ENCODE results near the gene PRKAR2B.
A peak's percentile ranks its signal among the peaks of the same experiment; 100 is the strongest.
"Not testable (repeated sequence)": the region's sequence is repeated elsewhere in the genome, so short reads cannot be mapped to it uniquely, and the experiment has no call there.

PRKAR2B gene

DNA sequence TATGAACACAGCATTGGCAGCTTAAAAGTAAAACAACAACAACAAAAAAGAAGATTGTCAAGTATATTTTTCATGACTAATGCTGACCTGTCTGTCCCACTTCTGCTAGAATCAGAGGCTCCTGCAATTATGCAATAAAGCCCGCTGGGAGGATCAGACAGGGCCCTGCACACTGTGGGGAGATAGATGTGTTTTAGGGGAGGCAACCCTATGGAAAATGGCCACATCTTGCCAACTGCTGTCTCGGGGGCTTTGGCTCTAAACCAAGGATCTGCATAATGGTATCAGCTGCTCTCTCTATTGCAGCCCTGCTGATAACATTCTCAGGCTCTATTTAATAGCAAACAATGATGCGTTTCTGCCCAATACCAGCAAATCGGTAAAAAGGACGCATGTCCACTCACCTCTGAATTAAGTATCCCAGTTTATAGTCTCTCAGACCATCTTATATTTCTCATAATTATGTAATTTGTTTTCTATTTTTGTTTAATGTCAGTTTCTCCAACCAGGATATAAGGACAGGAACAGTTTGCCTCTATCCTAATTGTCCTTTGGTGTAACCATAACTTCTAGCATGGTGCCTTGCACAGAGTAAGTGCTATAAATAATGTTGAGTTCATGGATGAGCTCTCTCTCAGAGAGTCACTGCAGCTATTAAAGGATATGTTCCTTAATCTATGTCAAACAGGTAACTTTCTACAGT lies 15.3 kb upstream of the PRKAR2B start:
- DNase-seq, result no peak

DNA sequence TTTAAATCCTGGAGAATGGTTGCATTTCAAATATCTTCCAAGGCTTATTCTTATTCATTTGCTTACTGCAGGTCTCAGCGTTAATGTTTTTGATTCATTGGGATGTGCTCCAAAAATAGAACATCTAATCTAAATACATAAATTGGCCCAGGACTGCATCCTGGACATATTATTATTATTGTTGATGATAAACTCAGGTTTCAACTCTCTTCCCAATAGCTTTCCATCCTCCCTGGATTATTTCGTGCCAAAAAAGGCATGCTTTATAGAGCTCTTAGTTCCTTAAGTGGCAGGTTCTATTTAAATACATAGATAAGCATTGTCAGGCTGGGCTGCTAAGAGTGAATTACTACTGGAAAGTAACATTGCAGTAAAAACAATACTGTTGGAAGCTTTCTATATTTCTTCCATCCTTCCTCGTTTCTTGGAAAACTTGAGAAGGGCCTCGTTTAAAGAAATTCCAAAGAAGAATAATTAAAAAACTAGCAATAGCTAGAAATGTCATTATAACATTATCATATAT lies 14.7 kb upstream of the PRKAR2B start:
- no peak for DNase-seq

DNA sequence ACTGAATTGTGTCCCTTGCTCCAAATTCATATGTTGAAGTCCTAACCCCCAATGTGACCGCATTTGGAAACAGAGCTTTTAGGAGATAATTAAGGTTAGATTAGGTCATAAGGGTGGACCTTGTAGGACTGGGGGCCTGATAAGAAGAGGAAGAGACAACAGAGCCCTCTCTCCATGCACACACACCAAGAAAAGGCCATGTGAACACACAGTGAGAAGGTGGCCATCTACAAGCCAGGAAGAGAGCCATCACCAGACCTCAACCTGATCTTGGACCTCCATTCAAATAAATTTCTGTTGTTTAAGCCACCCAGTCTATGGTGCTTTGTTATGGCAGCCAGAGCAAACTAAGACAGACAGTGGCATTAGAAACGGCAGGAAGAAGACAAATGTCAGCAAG lies 12.5 kb upstream of the PRKAR2B start:
- no peak for DNase-seq

DNA sequence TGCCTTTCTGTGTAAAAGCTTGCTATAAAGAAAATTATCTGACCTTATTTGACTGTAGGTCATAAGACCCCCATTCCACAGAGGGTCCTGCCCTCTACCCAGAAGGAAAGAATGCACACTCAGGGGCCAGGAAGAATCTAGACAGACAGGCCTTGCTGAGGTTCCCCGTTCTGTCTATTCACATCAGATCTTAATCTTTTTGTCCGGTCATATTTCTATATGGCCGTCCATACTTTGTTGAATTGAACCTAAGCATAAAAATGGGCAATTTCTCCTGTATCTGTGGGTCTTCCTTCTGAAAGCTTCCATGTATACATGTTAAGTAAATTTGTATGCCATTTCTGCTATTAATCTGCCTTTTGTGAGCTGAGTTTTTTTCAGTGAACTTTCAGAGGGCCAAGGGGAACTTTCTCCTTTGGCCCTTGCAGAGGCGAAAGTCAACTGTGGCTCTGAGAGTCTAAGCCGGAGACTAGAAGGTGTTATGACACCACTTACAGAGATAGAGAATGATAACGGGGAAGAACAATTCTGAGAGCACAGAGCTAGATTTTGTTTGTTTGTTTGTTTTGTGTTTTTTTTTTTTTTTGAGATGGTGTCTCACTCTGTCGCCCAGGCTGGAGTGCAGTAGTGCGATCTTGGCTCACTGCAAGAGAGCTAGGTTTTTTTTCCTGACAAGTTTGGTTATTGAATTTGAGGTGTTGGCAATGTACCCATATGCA lies 11.6 kb upstream of the PRKAR2B start:
- DNase-seq, result no peak

DNA sequence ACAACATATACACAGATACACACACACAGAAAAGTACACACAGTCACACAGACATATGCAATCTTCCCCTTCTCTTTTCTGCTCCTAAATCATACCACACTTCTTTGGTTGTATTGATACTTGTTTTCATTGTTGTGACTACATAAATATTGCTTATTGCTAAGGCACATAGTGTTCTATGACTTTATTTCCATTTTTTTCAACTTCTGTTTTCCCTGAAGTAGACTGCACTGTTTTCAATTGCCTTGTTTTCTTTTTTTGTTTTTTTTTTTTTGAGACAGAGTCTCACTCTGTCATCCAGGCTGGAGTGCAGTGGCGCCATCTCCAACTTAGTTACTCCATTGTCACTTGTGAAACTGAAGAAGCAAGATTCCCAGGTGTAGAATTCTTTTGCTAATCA lies 10.0 kb upstream of the PRKAR2B start:
- no peak for DNase-seq

DNA sequence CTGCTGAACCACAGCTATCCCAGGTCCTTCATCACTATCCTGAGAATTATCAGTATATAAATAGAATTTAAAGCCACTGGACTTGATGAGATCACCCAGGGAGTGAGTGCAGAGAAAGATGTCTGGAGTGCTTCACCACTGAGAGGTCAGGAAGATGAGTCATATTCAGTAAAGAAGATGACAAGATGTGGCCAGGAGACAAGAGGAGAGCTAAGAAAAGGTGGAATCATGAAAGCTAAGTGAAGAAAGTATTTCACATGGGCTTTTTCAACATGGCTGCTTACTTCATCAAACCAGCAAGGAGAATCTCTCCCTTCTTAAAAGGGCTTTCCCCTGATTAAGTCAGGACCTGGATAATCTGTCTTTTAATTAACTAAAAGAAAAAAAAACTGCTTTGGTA lies 9.1 kb upstream of the PRKAR2B start:
- no peak for DNase-seq

DNA sequence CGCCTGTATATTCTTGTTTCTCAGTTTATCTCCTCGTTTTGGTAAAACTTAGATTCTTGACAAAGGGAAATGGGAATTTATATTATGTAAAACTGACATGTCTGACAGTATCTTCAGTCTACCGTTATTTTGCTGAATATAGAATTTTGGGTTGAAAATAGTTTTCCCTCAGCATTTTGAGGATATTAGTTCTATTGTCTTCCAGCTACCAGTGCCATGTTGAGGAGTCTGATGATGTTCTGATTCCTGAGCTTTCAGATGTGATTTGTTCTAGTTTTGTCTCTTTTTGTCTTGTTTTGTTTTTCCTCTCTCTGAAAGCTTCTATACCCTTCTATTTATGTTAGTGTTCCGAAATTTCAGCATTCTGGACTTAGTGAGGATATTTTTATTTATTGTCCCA lies 8.0 kb upstream of the PRKAR2B start:
- DNase-seq, result no peak

DNA sequence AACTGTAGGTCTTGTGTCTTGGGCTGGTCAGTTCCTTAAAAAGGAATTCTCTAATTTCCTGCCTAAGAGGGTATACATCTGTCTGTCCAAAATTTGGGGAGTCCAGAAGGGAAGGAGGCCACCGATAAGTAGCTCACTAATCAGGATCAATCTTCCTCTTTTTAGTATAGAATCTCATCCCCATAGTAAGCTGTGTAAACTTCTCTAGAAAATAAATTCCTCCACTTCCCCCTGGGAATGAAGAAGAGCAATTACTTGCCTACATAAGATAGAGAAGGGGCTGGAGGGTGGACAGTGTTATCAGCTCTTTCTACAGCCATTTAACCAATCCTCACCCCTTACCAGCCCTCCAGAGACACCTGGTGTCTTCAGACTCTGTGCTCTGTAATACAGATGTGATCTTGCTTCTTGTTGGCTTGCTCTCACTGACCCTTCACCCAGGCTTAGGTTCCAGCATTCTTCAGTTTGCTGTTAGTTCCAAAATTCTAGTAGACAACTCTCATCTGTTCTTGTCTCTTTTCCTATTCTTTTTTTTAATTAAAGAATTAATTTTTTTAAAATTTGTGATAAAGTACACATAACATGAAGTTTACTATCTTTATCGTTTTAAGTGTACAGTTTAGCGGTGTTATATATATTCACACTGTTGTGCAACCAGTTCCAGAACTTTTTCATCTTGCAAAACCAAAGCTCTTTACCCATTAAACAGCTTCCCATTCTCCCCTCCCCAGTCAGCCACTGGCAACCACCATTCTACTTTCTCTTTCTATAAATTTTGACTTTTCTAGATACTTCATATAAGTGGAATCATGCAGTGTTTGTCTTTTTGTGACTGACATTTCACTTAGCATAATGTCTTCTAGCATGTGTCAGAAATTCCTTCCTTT lies 6.5 kb upstream of the PRKAR2B start:
- DNase-seq, result no peak

DNA sequence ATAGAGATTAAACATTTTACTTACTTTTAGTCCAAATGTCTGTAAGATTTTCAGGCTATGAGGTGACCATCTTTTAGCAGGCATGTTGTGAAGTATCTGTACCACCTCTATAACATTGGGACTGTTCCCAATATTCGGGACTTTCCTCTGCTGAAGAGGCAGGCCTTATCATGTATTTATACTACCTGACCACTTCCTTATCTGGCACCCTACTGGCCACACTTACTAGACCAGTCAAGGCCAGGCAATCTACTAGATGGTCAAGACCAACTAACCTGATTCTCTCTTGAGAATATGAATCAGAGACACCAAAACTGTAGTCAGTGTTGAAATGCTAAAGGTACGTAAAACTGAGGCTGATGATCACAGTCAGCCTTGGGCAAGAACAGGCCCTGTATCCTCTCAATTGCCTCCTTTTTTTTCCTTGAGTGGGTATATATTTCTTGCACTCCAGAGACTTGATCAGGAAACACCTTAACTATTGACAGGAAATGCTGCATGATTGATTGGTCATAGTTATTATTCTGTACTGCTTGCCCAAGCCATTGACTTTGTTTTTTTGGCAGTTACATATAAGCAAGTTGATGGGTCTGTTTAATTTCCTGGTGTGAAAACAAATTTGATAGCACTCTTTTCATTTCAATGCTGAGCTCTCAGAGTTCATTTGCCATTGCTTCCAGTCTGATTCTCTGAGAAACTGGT lies 5.2 kb upstream of the PRKAR2B start:
- DNase-seq, result no peak

DNA sequence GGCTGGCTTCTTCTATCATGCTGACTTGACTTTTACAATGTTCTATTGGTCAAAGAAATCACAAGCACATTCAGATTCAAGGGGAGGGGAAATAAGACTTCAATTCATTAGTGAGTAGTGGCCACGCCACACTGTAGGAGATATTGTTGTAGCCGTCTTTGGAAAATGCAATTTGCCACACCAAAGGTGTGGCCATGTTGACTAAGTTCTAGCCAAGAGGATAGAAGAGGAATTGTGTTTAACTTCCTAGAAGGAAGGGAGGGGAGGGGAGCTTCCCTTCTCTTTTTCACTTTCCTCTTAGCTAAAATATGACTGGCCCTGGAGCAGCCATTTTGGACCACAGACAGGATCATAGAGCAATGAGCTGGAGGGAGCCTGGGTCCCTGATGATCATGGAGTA lies 3.4 kb upstream of the PRKAR2B start:
- DNase-seq, result no peak

DNA sequence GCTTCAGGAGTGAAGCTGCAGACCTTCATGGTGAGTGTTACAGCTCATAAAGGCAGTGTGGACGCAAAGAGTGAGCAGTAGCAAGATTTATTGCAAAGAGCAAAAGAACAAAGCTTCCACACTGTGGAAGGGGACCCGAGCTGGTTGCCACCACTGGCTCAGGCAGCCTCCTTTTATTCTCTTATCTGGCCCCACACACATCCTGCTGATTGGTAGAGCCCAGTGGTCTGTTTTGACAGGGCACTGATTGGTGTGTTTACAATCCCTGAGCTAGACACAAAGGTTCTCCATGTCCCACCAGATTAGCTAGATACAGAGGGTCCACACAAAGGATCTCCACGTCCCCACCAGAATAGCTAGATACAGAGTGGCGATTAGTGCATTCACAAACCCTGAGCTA lies 2.7 kb upstream of the PRKAR2B start:
- DNase-seq, result not testable (repeated sequence)

DNA sequence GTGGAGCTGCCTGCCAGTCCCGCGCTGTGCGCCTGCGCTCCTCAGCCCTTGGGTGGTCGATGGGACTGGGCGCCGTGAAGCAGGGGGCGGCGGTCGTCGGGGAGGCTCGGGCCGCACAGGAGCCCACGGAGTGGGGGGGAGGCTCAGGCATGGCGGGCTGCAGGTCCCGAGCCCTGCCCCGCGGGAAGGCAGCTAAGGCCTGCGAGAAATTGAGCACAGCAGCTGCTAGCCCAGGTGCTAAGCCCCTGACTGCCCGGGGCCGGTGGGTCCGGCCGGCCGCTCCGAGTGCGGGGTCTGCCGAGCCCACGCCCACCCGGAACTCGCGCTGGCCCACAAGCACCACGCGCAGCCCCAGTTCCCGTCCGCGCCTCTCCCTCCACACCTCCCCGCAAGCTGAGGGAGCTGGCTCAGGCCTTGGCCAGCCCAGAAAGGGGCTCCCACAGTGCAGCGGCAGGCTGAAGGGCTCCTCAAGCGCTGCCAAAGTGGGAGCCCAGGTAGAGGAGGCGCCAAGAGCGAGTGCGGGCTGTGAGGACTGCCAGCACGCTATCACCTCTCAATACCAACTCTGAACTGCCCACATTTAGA lies 2.1 kb upstream of the PRKAR2B start:
- DNase-seq, result not testable (repeated sequence)

DNA sequence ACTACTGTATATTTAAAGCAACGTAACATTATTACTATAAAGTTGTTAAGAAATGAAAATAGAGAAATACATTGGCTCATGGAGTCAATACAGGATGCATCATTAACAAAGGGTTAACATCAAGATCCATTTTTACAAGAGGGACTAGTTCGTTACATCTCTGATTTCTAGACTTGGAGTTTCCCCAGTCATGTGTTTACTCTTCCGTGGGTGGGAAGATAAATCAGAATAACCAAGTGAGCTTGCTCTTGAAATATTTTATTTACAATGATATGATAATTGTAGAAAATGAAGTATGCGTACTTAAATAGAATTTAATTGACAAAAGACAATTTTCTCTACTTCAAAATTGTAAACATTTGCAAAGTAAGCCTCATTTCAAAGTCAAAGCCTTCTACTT lies 1.0 kb upstream of the PRKAR2B start:
- DNase-seq, result no peak

DNA sequence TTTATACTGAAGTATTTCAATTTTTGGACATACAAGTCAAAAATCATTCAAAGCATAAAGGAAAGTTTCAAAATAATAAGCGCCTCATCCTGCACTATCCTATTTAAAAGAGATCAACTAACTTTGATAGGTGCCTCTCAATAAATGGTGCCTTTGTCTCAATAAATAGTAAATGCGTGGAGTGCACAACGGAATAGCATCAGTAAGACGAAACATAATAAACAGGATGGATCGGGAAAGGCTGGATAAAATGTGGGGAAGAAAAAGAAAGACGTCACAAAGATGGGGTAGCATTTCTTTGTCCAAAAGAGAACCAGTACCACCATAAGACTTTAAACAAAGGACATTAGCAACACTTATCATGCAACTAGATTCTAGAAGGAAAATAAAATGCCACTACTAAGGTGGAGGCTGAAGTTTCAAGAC lies 571 bp upstream of the PRKAR2B start:
- peak; percentile 42 for DNase-seq

DNA sequence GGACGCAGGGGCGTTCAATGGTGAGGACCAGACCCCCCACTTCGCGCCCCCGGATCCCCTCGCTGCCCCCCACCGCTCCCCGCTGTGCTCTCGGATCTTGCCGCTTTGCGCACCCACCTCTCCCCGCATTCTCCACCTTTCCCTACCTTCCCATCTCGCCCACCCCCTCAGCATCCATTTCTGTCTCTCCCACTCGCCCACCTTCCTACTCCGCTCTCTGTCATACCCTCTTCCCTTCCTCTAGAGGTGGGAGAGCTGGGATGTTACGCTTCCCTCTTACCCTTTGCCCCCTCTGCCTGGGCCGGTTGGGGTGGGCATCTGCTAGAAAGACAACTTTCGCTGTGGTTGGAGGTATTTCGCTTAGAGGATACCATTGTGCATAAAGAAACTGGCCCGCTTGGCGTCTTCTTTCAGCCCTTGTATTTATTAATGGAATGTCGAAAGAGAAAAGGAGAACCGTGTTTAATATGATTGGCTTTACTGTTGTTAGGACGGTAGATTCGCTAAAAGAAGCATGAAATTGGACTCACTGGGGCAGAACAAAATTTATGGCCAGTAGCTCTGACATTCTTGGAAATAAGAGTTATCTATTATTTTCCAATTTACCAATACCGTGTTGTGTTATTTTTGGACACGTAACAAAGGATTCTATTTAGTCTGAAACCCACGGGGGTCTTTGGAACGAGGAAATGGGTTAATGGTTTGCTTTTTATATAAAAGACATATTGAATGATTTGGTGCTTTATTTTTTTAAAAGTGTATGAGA lies 873 bp downstream of the PRKAR2B start:
- DNase-seq, result no peak

DNA sequence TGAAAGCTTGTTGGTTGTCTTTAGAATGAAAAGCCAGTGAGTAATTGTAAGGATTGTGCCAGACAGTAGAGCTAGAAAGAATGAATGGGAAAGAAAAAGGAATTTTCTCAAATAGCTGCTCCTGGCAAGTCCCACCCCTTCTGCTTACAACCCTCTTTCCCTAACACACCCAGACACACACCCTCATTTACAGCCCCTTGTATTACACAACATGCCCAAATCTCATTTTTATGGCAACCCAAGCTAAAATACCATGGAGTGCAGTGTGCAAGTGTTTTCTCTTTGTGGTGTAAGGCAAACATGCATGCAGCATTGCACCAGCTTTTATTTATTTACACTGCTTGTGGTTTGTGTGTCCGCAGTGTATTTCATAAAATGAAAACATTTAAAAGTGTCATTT lies 1.5 kb downstream of the PRKAR2B start:
- no peak for DNase-seq

DNA sequence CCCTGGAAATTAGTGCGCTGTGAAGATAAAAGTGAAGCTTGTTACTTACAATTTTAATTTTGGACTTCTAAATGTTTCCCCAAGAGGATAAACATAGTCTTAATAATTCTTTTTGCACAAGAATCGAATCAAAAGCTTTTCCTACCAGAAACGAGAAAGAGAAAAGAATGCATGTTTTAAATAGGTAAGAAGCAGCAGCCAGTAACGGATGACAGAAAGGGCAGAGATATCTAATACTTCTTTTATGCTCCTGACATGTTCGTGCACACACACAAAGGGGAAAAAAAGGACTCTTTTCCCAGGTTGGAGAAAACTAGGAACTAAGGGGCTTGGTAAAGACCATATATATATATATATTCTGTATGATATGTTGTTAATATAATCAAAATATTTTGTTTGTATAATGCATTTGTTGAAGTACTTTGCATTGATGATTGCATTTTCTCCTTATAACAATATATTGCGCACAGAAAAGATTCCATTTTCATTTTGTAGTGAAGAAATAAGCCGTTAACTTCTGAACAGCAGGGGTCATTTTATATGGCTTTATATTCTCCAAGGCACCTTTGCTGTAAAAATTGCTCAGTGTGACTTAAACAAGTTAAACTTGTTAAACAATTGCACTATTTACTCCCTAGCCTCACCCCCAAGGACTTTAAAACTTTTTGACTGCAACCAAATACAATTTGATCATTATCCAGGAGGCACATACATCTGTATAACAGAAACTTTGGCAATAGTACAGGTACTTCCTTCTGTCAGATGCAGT lies 2.2 kb downstream of the PRKAR2B start:
- DNase-seq, result no peak

DNA sequence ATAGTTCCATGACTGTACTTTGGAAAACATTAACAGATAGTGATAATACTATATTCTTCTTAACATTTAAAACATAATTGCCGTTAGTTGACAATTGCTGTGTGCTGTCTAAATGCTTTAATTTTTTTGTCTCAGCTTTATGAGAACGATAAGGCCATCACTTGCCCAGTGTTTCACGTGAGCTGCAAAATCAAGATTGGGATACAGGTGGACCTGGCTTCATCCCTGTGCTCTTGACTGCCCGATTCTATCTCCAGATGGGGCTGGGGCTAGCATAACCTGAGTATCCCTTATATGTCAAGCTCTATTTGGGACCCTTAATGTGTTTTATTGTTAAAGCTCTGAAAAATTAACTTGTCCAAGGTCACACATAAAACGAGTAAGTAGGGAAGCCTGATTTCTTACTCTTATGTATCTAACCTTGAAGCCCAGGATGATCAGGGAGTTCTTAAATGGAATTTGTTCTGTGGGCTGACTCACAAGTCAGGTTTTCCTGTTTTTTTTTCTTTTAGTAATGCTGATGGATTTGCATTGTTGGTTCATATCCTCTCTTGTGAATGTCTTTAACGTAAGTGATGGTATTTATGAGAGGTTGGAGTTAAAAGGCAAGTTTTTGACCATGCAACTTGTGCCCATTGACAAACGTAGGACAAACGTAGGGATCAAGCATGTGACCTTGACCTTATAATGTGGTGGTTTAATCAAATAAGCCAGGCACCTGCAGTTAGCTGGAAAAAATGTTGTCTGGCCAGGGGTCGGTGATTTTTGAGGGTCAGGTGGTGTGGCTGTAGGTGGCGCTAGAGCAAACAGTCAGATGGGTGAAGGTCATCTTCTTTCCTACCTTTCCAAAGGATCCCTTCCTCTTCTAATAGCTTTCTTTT lies 3.6 kb downstream of the PRKAR2B start:
- DNase-seq, result no peak

DNA sequence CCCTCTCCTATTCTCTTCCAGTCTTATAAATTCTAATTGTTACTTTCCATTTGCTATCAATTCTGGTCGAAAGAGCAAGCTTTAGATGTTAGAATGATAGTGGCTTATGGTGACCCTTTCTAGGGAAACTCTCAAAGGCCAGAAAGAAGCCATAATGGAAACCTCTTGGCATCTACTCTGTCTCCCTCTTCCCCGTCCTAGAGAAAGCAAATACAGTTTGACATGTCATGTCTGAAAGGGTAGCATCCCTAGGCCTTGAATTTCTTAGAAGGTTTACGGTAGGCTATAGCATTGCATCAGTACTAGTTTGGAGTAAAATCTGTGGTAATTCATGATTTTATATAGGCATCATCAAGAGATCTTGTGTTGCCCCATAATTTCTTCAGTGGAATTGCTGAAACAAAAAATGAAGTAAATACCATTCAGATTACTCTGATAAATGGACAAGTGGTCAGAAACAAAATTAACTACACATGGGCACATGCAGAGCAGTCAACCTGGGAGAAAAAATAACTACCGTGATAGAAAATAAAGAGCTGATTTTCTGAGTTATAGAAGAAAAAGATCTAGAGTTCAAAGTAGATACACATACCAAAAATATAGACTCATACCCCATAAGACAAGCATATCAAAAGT lies 4.4 kb downstream of the PRKAR2B start:
- DNase-seq, result no peak
